GM21529 (cell line): Measurements from ENCODE around the gene DUSP16.
"Not testable (repeated sequence)": the region's sequence is repeated elsewhere in the genome, so short reads cannot be mapped to it uniquely, and the experiment has no call there.

Experiments used
- ATAC-seq: cut with Tn5 transposase; IDR thresholded peaks from one replicate; pipeline ENCODE4 v1.9.1; 2021; ENCODE audit not compliant: unreplicated experiment

Gene DUSP16

GRCh38 chr12:12473223-12473622 lies 89.4 kb downstream of the DUSP16 start:
- ATAC-seq, result no peak

GRCh38 chr12:12471982-12472961 lies 90.4 kb downstream of the DUSP16 start:
- not testable (repeated sequence) for ATAC-seq

- ATAC-seq, result no peak
These were observed 91.8 kb downstream of the DUSP16 start for GRCh38 chr12:12470751-12471306.

- ATAC-seq, result no peak
These were observed 93.3 kb downstream of the DUSP16 start for GRCh38 chr12:12469386-12469785.

DNA sequence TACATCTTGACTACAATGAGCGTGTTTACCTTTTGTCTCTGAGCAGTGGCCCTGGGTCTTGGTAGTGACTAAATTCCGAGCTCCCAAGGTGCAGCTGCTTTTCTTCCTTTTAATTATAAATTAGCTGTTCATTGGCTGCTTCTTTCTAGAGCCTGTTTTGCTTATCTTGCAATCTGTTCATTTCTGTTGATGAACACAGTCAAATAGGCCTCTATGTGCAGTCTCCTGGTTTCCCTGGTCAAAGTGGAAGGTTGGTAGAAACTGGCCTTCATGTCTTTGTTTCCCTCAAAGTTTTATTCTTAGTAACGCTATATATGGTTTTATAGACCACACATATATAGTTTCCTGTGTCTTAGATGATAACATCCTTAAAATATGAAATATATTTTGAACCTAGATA lies 94.1 kb downstream of the DUSP16 start:
- ATAC-seq, result no peak

DNA sequence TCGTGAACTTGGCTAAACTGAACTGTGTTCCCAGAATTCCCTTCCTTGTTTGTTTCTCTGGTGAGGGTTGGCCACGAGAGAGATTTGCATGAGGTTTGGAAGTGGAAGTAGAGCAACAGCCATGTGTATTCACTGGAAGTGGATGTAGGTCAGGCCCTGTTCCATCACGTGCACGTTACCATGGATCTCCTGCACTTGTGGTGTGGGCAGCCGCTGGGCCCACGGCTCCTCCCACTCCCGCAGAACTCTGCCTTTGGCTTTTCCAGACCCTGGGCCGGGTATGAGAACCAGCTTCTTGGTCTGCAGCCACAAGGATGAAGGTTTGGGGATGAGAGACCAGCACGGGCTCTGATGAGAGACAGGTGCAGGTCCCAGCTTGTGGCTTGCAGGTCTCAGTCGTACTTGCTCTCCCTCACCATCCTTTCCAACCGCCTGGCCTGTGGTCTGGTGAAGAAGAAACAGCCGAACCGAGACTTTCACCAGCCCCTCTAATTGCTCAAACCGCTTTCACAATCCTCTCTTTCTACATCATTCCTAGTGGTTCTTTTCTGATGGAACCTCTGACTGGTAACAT lies 94.9 kb downstream of the DUSP16 start:
- no peak for ATAC-seq

GRCh38 chr12:12467264-12467663 lies 95.4 kb downstream of the DUSP16 start:
- ATAC-seq, result no peak

DNA sequence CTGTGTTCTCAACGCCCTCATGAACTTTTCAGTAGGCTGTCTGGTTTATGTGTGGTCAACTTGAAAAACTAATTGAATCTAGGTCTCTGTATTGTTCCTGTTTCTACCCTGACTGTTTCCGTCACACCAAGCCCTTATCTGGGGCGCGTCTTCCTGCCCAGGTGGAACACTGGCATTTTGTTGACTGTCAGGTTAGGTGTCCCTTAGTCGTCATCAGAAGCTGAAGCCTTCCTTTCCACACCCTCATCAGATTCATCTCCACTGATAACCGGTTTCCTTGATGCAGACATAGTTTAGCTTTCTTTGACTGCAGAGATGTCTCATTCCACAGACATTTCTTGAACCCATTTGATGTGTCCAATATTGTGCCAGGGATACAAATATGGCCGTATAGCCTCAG lies 96.5 kb downstream of the DUSP16 start:
- no peak for ATAC-seq

DNA sequence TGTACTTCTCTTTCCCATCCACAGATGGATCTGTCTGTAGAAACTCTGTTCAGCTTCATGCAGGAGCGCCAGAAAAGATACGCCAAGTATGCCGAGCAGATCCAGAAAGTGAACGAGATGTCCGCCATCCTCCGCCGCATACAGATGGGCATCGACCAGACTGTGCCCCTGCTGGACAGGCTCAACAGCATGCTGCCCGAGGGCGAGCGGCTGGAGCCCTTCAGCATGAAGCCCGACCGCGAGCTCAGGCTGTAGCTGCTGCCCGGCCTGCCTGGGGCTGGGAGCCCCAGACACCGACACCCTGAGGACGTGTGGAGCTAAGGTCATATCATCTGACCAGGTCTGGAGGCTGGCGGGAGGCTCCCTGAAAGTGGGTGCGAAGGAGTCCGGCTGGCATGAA lies 97.1 kb downstream of the DUSP16 start:
- ATAC-seq, result no peak

GRCh38 chr12:12461923-12462315 lies 100.7 kb downstream of the DUSP16 start:
- no peak for ATAC-seq

- no peak for ATAC-seq
These were observed 101.4 kb downstream of the DUSP16 start for GRCh38 chr12:12460935-12461922.

GRCh38 chr12:12456637-12457036 lies 106.0 kb downstream of the DUSP16 start:
- ATAC-seq, result no peak

DNA sequence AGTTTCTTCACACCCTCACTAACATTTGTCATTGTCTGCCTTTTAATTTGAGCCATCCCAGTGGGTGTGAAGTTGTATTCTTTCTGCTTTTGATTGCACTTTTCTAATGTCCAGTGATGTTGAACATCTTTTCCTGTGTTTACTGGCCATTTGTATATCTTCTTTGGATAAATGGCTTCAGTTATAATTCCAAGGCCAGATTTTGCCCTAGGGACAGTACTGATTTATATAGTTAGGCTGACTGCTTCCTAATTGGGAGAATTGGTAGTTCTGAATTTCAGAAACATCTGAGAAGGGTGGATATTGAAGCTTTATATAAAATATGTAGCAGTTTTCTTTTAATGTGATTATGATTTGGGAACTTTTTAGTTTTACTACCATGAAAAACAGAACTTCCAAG lies 108.3 kb downstream of the DUSP16 start:
- ATAC-seq, result no peak

- ATAC-seq, result no peak
These were observed 109.0 kb downstream of the DUSP16 start for GRCh38 chr12:12453635-12454034.

GRCh38 chr12:12452326-12452902 lies 110.2 kb downstream of the DUSP16 start:
- ATAC-seq, result no peak

DNA sequence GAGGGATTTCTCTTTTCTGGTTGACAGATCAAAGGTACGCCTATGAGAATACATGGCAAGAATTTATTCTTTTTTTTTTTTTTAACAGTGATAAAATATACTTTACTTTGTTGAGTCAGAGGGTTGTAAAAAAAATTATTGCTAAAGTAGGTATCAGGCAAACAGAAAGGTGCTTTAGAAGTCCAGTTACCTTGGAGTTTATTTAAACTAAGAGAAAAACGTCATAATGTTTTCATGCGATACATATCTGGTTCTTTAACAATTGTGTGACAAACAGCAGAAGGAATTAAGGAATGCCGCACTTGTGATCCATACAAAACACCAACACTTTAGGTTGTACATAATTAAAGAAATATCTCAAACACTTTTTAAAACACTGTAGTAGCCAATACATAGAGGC lies 111.6 kb downstream of the DUSP16 start:
- ATAC-seq, result no peak

DNA sequence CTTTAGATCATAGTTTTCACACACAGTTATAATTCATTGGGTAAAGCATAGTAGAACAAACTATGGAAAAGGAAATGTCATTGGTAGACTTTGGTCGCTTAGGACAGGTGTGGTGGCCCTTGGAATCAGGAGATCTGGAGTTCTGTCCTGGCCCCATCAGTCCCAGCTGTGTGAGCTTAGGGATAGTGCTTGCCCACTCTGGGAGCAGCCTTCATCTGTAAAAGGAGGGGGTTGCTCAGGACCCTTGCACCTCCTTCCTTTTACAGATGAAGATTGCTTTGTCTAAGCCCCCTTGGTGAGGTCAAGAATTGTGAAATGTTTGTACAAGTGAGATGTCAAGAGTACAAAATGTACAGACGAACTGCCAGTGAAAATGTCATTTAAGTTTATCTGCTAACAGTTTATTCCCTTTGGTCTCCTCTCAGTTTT lies 112.6 kb downstream of the DUSP16 start:
- no peak for ATAC-seq

DNA sequence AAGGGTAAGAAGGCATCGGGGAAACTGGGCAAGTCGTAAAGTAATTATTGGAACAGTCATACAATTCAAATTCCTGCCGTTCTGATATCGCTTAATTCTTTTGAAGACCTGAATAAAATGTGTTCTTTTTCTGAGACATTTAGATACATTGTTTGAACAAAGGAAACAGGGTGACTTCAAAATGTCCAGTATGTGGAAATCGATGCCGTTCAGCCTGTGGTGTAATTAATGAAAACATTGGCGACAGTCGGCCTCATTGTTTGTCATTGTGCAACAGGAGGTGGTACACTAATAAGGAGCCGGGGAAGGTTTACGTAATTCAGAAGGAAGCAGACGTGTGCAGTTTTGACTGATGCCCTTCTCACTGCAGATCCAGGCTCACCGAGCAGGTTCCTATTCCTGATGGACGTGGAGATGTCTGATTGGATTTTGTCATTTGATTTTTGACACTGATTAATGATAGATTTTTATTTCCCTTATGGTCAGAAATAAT lies 113.1 kb downstream of the DUSP16 start:
- ATAC-seq, result no peak

GRCh38 chr12:12447837-12448236 lies 114.8 kb downstream of the DUSP16 start:
- no peak for ATAC-seq

GRCh38 chr12:12447236-12447635 lies 115.4 kb downstream of the DUSP16 start:
- ATAC-seq, result no peak
